ENCODE data around the gene UBL4B.
"Not testable (repeated sequence)": the region's sequence is repeated elsewhere in the genome, so short reads cannot be mapped to it uniquely, and the experiment has no call there.

Gene UBL4B

DNA sequence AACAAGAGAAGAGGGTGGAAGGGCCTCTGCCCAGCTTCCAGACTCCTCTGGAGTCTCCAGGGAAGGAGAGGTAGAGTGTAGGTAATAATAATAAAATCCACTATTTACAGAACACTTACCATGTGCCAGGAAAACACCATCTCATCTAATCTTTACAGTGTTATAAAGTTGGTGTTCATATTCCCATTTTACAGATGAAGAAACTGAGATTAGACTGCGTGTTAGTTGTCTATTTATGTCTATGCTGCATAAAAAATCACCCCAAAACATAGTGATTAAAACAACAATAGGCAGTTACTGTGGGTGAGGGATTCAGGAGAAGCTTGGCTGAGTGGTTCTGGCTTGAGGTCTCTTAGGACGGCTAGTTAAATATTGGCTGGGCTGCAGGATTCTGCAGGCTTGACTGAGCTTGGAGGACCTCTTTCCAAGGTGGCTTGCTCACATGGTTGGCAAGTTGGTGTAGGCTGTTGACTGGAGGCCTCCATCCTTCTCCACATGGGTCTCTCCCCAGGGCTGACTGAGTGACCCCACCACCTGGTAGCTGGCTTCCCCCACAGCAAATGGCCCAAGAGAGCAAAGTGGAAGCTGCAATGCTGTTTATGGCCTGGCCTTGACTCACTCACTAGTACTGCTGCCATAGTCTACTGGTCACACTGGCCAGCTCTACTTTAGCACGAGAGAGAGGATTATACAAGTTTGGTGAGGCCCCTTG, 35.3 kb upstream of the UBL4B start:
- Histone ChIP-seq H3K9ac (ENCODE audit: low read length) (no peak overlapping the region), H4K91ac (ENCODE audit: low read length) (no peak overlapping the region), H3K27ac (ENCODE audit: low read length, poor library complexity, severe bottlenecking) (no peak overlapping the region), H2BK15ac (ENCODE audit: low read depth, poor library complexity, severe bottlenecking) (no peak overlapping the region), H3K14ac (ENCODE audit: low read length in 2 of 2) (no peak overlapping the region), H3K36me3 (ENCODE audit: control insufficient read depth in 1 of 2, insufficient read depth in 2 of 2, low read depth in 1 of 2, low read length in 2 of 2) (no peaks in the 10 kb centered on the region), H3K4me1 (ENCODE audit: control insufficient read depth, insufficient read depth, low read depth, low read length) (no peaks in the 10 kb centered on the region), H2BK5ac (ENCODE audit: low read depth, low read length, poor library complexity, severe bottlenecking) (no peak overlapping the region), H3K79me1 (replicated peaks; ENCODE audit: low read length, poor library complexity, severe bottlenecking) (no peaks in the 10 kb centered on the region), H2AK5ac (ENCODE audit: low read length, severe bottlenecking) (no peak overlapping the region), H3K4me3 (ENCODE audit: insufficient read depth in 1 of 2, low read depth in 1 of 2, low read length in 2 of 2) (no peak overlapping the region), H3K18ac (ENCODE audit: low read depth in 1 of 2, low read length in 2 of 2) (no peak overlapping the region), H3K23ac (ENCODE audit: low read length in 2 of 2) (no peak overlapping the region), H3K4me2 (ENCODE audit: low read length, poor library complexity, severe bottlenecking) (no peak overlapping the region), H2BK12ac (ENCODE audit: low read length in 2 of 2) (no peak overlapping the region), H3K4ac (ENCODE audit: low read depth in 1 of 2, low read length in 2 of 2) (no peak overlapping the region), H3K9me3 (ENCODE audit: control insufficient read depth, low read length) (no peaks in the 10 kb centered on the region), H3K27me3 (ENCODE audit: control insufficient read depth in 1 of 2, insufficient read depth in 1 of 2, low read length in 2 of 2) (peaks cover 32 to 95% of the 10 kb centered on the region in 2 experiments), H2BK120ac (ENCODE audit: low read depth, low read length) (no peak overlapping the region), H4K8ac (ENCODE audit: low read length) (no peak overlapping the region), H2AFZ (ENCODE audit: low read depth, low read length) (no peak overlapping the region)
- 92% methylated on average over 1 of the region's 3 CpGs for WGBS
- no peak for DNase-seq

GRCh38 chr1:110079995-110080394, 32.2 kb upstream of the UBL4B start:
- not testable (repeated sequence) for H3K27ac ChIP-seq (ENCODE audit: low read length, poor library complexity, severe bottlenecking); H4K91ac ChIP-seq (ENCODE audit: low read length); H3K4ac ChIP-seq (ENCODE audit: low read depth in 1 of 2, low read length in 2 of 2); H2BK12ac ChIP-seq (ENCODE audit: low read length in 2 of 2); H3K4me3 ChIP-seq (ENCODE audit: insufficient read depth in 1 of 2, low read depth in 1 of 2, low read length in 2 of 2); H2BK15ac ChIP-seq (ENCODE audit: low read depth, poor library complexity, severe bottlenecking); H3K9me3 ChIP-seq (ENCODE audit: control insufficient read depth, low read length); H2BK120ac ChIP-seq (ENCODE audit: low read depth, low read length); H3K4me1 ChIP-seq (ENCODE audit: control insufficient read depth, insufficient read depth, low read depth, low read length); H2AK5ac ChIP-seq (ENCODE audit: low read length, severe bottlenecking); H2AFZ ChIP-seq (ENCODE audit: low read depth, low read length); H3K18ac ChIP-seq (ENCODE audit: low read depth in 1 of 2, low read length in 2 of 2); H3K23ac ChIP-seq (ENCODE audit: low read length in 2 of 2); DNase-seq; H3K4me2 ChIP-seq (ENCODE audit: low read length, poor library complexity, severe bottlenecking); H3K36me3 ChIP-seq (ENCODE audit: control insufficient read depth in 1 of 2, insufficient read depth in 2 of 2, low read depth in 1 of 2, low read length in 2 of 2); H2BK5ac ChIP-seq (ENCODE audit: low read depth, low read length, poor library complexity, severe bottlenecking); H3K79me1 ChIP-seq (replicated peaks; ENCODE audit: low read length, poor library complexity, severe bottlenecking); H3K9ac ChIP-seq (ENCODE audit: low read length); H3K14ac ChIP-seq (ENCODE audit: low read length in 2 of 2); H4K8ac ChIP-seq (ENCODE audit: low read length)
- 67% methylated on average over 2 of the region's 2 CpGs for WGBS
- H3K27me3 ChIP-seq (ENCODE audit: control insufficient read depth in 1 of 2, insufficient read depth in 1 of 2, low read length in 2 of 2), result peaks cover 27 to 96% of the 10 kb centered on the region in 2 experiments

GRCh38 chr1:110081061-110081460, 31.2 kb upstream of the UBL4B start:
- Histone ChIP-seq H4K91ac (ENCODE audit: low read length) (no peak overlapping the region), H3K4me1 (ENCODE audit: control insufficient read depth, insufficient read depth, low read depth, low read length) (peaks cover 9% of the 10 kb centered on the region), H3K14ac (ENCODE audit: low read length in 2 of 2) (no peak overlapping the region), H3K4me3 (ENCODE audit: insufficient read depth in 1 of 2, low read depth in 1 of 2, low read length in 2 of 2) (no peak overlapping the region), H2BK15ac (ENCODE audit: low read depth, poor library complexity, severe bottlenecking) (no peak overlapping the region), H3K9me3 (ENCODE audit: control insufficient read depth, low read length) (no peaks in the 10 kb centered on the region), H2BK12ac (ENCODE audit: low read length in 2 of 2) (no peak overlapping the region), H3K18ac (ENCODE audit: low read depth in 1 of 2, low read length in 2 of 2) (no peak overlapping the region), H2BK120ac (ENCODE audit: low read depth, low read length) (no peak overlapping the region), H3K79me1 (replicated peaks; ENCODE audit: low read length, poor library complexity, severe bottlenecking) (no peaks in the 10 kb centered on the region), H3K4ac (ENCODE audit: low read depth in 1 of 2, low read length in 2 of 2) (no peak overlapping the region), H3K23ac (ENCODE audit: low read length in 2 of 2) (no peak overlapping the region), H3K9ac (ENCODE audit: low read length) (no peak overlapping the region), H4K8ac (ENCODE audit: low read length) (no peak overlapping the region), H2BK5ac (ENCODE audit: low read depth, low read length, poor library complexity, severe bottlenecking) (no peak overlapping the region), H2AK5ac (ENCODE audit: low read length, severe bottlenecking) (no peak overlapping the region), H3K27me3 (ENCODE audit: control insufficient read depth in 1 of 2, insufficient read depth in 1 of 2, low read length in 2 of 2) (peaks cover 24 to 96% of the 10 kb centered on the region in 2 experiments), H2AFZ (ENCODE audit: low read depth, low read length) (no peak overlapping the region), H3K36me3 (ENCODE audit: control insufficient read depth in 1 of 2, insufficient read depth in 2 of 2, low read depth in 1 of 2, low read length in 2 of 2) (no peaks in the 10 kb centered on the region), H3K4me2 (ENCODE audit: low read length, poor library complexity, severe bottlenecking) (no peak overlapping the region), H3K27ac (ENCODE audit: low read length, poor library complexity, severe bottlenecking) (no peak overlapping the region)
- no peak for DNase-seq
- WGBS, result 97% methylated on average over 5 of the region's 5 CpGs

DNA sequence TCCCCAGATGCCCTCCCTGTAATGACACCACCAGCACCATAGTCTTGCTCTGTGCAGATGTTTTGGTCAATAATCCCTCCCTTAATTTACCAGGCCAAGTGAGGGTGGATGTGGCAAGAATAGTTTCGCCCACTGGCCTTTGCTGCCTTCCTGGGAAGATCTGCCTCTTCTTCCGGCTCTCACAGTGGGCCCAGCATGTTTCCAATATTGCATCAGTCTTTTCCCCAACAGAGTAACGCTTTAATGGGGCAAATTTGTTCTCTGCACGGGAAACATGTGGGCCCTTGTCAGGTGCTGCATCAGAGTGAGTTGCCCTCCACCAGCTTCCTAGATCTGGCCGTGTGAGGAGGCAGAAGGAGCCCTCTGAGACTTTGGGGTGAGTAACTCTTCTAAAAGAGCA, 29.8 kb upstream of the UBL4B start:
- Histone ChIP-seq H3K14ac (ENCODE audit: low read length in 2 of 2) (no peak overlapping the region), H3K4me2 (ENCODE audit: low read length, poor library complexity, severe bottlenecking) (no peak overlapping the region), H2BK12ac (ENCODE audit: low read length in 2 of 2) (no peak overlapping the region), H3K36me3 (ENCODE audit: control insufficient read depth in 1 of 2, insufficient read depth in 2 of 2, low read depth in 1 of 2, low read length in 2 of 2) (no peaks in the 10 kb centered on the region), H3K27ac (ENCODE audit: low read length, poor library complexity, severe bottlenecking) (no peak overlapping the region), H4K8ac (ENCODE audit: low read length) (no peak overlapping the region), H3K4me1 (ENCODE audit: control insufficient read depth, insufficient read depth, low read depth, low read length) (peaks cover 9% of the 10 kb centered on the region), H3K18ac (ENCODE audit: low read depth in 1 of 2, low read length in 2 of 2) (no peak overlapping the region), H2AFZ (ENCODE audit: low read depth, low read length) (no peak overlapping the region), H3K79me1 (replicated peaks; ENCODE audit: low read length, poor library complexity, severe bottlenecking) (no peaks in the 10 kb centered on the region), H2BK5ac (ENCODE audit: low read depth, low read length, poor library complexity, severe bottlenecking) (no peak overlapping the region), H3K4ac (ENCODE audit: low read depth in 1 of 2, low read length in 2 of 2) (no peak overlapping the region), H4K91ac (ENCODE audit: low read length) (no peak overlapping the region), H3K9me3 (ENCODE audit: control insufficient read depth, low read length) (no peaks in the 10 kb centered on the region), H2AK5ac (ENCODE audit: low read length, severe bottlenecking) (no peak overlapping the region), H3K9ac (ENCODE audit: low read length) (no peak overlapping the region), H3K4me3 (ENCODE audit: insufficient read depth in 1 of 2, low read depth in 1 of 2, low read length in 2 of 2) (no peak overlapping the region), H2BK120ac (ENCODE audit: low read depth, low read length) (no peak overlapping the region), H3K23ac (ENCODE audit: low read length in 2 of 2) (no peak overlapping the region), H2BK15ac (ENCODE audit: low read depth, poor library complexity, severe bottlenecking) (no peak overlapping the region), H3K27me3 (ENCODE audit: control insufficient read depth in 1 of 2, insufficient read depth in 1 of 2, low read length in 2 of 2) (peaks cover 26 to 96% of the 10 kb centered on the region in 2 experiments)
- DNase-seq, result no peak
- WGBS, result 49% methylated on average over 5 of the region's 5 CpGs

All from mesenchymal stem cell (in vitro differentiated cells and primary cell).